ENCODE data around the gene SNAP29.
"Not testable (repeated sequence)": the region's sequence is repeated elsewhere in the genome, so short reads cannot be mapped to it uniquely, and the experiment has no call there.

DNA sequence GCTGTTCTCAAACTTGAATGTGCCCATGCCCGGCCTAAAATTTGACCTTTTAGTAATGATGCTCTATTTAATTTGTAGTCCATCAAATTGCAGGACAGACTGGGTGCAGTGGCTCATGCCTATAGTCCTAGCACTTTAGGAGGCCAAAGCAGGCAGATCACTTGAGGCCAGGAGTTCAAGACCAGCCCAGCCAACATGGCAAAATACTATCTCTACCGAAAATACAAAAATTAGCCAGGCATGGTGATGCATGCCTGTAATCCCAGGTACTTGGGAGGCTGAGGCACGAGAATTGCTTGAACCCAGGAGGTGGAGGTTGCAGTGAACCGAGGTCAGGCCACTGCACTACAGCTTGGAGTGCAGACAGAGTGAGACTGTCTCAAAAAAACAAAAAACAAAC, 33.6 kb upstream of the SNAP29 start:
- not testable (repeated sequence) for TF ChIP-seq EZH2 (IDR thresholded peaks at IDR 0.05; ENCODE audit: low read depth, unreplicated experiment); POLR2AphosphoS5 (IDR thresholded peaks at IDR 0.05; ENCODE audit: low read depth); EZH2phosphoT487 (IDR thresholded peaks at IDR 0.05; ENCODE audit: unreplicated experiment); JUNB (IDR thresholded peaks at IDR 0.05; ENCODE audit: unreplicated experiment); STAT1 (IDR thresholded peaks at IDR 0.05; ENCODE audit: unreplicated experiment); REST (IDR thresholded peaks at IDR 0.05; ENCODE audit: unreplicated experiment)
- TF ChIP-seq, protein P1, sequence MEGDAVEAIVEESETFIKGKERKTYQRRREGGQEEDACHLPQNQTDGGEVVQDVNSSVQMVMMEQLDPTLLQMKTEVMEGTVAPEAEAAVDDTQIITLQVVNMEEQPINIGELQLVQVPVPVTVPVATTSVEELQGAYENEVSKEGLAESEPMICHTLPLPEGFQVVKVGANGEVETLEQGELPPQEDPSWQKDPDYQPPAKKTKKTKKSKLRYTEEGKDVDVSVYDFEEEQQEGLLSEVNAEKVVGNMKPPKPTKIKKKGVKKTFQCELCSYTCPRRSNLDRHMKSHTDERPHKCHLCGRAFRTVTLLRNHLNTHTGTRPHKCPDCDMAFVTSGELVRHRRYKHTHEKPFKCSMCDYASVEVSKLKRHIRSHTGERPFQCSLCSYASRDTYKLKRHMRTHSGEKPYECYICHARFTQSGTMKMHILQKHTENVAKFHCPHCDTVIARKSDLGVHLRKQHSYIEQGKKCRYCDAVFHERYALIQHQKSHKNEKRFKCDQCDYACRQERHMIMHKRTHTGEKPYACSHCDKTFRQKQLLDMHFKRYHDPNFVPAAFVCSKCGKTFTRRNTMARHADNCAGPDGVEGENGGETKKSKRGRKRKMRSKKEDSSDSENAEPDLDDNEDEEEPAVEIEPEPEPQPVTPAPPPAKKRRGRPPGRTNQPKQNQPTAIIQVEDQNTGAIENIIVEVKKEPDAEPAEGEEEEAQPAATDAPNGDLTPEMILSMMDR (conservative IDR thresholded peaks at IDR 0.05; ENCODE audit: low read depth in 2 of 2): not testable (repeated sequence)
- TF ChIP-seq, protein P2, sequence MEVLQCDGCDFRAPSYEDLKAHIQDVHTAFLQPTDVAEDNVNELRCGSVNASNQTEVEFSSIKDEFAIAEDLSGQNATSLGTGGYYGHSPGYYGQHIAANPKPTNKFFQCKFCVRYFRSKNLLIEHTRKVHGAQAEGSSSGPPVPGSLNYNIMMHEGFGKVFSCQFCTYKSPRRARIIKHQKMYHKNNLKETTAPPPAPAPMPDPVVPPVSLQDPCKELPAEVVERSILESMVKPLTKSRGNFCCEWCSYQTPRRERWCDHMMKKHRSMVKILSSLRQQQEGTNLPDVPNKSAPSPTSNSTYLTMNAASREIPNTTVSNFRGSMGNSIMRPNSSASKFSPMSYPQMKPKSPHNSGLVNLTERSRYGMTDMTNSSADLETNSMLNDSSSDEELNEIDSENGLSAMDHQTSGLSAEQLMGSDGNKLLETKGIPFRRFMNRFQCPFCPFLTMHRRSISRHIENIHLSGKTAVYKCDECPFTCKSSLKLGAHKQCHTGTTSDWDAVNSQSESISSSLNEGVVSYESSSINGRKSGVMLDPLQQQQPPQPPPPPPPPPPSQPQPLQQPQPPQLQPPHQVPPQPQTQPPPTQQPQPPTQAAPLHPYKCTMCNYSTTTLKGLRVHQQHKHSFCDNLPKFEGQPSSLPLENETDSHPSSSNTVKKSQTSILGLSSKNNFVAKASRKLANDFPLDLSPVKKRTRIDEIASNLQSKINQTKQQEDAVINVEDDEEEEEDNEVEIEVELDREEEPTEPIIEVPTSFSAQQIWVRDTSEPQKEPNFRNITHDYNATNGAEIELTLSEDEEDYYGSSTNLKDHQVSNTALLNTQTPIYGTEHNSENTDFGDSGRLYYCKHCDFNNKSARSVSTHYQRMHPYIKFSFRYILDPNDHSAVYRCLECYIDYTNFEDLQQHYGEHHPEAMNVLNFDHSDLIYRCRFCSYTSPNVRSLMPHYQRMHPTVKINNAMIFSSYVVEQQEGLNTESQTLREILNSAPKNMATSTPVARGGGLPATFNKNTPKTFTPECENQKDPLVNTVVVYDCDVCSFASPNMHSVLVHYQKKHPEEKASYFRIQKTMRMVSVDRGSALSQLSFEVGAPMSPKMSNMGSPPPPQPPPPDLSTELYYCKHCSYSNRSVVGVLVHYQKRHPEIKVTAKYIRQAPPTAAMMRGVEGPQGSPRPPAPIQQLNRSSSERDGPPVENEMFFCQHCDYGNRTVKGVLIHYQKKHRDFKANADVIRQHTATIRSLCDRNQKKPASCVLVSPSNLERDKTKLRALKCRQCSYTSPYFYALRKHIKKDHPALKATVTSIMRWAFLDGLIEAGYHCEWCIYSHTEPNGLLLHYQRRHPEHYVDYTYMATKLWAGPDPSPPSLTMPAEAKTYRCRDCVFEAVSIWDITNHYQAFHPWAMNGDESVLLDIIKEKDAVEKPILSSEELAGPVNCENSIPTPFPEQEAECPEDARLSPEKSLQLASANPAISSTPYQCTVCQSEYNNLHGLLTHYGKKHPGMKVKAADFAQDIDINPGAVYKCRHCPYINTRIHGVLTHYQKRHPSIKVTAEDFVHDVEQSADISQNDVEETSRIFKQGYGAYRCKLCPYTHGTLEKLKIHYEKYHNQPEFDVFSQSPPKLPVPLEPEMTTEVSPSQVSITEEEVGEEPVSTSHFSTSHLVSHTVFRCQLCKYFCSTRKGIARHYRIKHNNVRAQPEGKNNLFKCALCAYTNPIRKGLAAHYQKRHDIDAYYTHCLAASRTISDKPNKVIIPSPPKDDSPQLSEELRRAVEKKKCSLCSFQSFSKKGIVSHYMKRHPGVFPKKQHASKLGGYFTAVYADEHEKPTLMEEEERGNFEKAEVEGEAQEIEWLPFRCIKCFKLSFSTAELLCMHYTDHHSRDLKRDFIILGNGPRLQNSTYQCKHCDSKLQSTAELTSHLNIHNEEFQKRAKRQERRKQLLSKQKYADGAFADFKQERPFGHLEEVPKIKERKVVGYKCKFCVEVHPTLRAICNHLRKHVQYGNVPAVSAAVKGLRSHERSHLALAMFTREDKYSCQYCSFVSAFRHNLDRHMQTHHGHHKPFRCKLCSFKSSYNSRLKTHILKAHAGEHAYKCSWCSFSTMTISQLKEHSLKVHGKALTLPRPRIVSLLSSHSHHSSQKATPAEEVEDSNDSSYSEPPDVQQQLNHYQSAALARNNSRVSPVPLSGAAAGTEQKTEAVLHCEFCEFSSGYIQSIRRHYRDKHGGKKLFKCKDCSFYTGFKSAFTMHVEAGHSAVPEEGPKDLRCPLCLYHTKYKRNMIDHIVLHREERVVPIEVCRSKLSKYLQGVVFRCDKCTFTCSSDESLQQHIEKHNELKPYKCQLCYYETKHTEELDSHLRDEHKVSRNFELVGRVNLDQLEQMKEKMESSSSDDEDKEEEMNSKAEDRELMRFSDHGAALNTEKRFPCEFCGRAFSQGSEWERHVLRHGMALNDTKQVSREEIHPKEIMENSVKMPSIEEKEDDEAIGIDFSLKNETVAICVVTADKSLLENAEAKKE (CRISPR knock-in tag; IDR thresholded peaks at IDR 0.05): not testable (repeated sequence)

Measured in GM23338 (cell line).